ENCODE data around the gene SYCN. TPM values are rescaled to one million over a fixed set of nuclear protein-coding genes. Genes with fewer than 3 reads are reported as not detected.

SYCN gene, protein sequence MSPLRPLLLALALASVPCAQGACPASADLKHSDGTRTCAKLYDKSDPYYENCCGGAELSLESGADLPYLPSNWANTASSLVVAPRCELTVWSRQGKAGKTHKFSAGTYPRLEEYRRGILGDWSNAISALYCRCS
- total RNA-seq (not detected), polyA plus RNA-seq (ENCODE audit: insufficient read depth, low read depth, low replicate concordance) (not detected)
- long read RNA-seq, donor 1, result 0 reads
- long read RNA-seq, donor 2, result 0 reads
- long read RNA-seq, donor 3, result 0 reads
- long read RNA-seq, donor 4, result 0 reads
- long read RNA-seq, donor 5, result 0 reads
- long read RNA-seq, donor 6, result 0 reads
- long read RNA-seq, donor 7, result 0 reads
- long read RNA-seq, donor 8, result 0 reads
- long read RNA-seq, donor 9, result 0 reads
- long read RNA-seq, donor 10, result 0 reads

DNA sequence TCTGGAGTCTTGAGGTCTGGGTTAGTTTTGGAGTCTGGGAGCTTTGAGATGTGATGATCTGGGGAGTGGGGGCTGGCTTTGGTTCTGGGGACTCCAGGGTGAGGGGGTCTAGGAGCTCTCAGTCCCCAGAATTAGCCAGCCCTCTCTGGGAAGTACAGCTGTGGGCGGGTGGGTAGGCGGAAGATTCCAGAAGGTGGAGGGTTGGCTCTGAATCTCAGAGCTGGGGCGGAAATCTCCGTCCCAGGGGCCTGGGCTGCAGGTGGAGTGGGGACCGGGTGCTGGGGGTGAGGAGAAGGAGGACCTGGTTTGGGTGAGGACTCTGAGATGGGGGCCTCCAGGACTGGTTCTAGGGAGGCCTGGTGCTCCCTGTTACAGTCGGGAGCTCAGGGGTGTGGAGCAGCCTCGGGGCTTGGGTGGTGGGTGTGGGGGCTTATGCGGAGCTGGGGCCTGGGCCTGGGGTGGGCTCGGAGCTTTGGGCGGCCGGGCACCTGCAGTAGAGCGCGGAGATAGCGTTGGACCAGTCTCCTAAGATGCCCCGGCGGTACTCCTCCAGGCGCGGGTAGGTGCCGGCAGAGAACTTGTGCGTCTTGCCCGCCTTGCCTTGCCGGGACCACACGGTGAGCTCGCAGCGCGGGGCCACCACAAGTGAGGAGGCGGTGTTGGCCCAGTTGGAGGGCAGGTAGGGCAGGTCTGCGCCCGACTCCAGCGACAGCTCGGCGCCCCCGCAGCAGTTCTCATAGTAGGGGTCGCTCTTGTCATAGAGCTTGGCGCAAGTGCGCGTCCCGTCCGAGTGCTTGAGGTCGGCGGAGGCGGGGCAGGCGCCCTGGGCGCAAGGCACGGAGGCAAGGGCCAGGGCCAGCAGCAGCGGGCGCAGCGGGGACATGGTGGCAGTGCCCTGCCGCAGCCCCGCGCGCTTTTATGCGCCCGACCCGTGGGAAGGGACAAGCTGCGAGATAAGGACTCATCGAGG lies at the start of gene SYCN:
Gene SYCN (minus strand): TSS at position 892 of the 970 bp plus-strand sequence. CDS start 9 bp downstream, at position 883.
- no peaks in the 10 kb centered on the region for H3K36me3 ChIP-seq (ENCODE audit: control insufficient read depth in 2 of 3, insufficient read depth in 3 of 3, low read length in 3 of 3)
- no peaks in the 10 kb centered on the region for H3K9me3 ChIP-seq (ENCODE audit: control insufficient read depth in 2 of 3, insufficient read depth in 1 of 3, low read length in 3 of 3)
- TF ChIP-seq, protein P1, sequence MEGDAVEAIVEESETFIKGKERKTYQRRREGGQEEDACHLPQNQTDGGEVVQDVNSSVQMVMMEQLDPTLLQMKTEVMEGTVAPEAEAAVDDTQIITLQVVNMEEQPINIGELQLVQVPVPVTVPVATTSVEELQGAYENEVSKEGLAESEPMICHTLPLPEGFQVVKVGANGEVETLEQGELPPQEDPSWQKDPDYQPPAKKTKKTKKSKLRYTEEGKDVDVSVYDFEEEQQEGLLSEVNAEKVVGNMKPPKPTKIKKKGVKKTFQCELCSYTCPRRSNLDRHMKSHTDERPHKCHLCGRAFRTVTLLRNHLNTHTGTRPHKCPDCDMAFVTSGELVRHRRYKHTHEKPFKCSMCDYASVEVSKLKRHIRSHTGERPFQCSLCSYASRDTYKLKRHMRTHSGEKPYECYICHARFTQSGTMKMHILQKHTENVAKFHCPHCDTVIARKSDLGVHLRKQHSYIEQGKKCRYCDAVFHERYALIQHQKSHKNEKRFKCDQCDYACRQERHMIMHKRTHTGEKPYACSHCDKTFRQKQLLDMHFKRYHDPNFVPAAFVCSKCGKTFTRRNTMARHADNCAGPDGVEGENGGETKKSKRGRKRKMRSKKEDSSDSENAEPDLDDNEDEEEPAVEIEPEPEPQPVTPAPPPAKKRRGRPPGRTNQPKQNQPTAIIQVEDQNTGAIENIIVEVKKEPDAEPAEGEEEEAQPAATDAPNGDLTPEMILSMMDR (IDR thresholded peaks at IDR 0.05; ENCODE audit: borderline replicate concordance, extremely low read depth, insufficient read depth), result no peak
- no peak within 1 kb of the TSS for H3K9ac ChIP-seq (ENCODE audit: low read length in 3 of 3)
- intact Hi-C loops (cut with DNase I), result no loop called here
- H3K4me3 ChIP-seq (ENCODE audit: low read length in 3 of 3), result no peak within 1 kb of the TSS
- no peak within 1 kb of the TSS for H3K27ac ChIP-seq (ENCODE audit: low read depth in 2 of 2, low read length in 2 of 2)
- no peak for DNase-seq
- peaks cover 0 to 2% (median 0%) of the 10 kb centered on the region in 3 donors for H3K4me1 ChIP-seq (ENCODE audit: control insufficient read depth in 2 of 3, insufficient read depth in 2 of 3, low read depth in 1 of 3, low read length in 3 of 3)
- FAIRE-seq, result no peak
- peaks cover 2% of the 10 kb centered on the region for H3K27me3 ChIP-seq (ENCODE audit: control insufficient read depth, insufficient read depth, low read length)

DNA sequence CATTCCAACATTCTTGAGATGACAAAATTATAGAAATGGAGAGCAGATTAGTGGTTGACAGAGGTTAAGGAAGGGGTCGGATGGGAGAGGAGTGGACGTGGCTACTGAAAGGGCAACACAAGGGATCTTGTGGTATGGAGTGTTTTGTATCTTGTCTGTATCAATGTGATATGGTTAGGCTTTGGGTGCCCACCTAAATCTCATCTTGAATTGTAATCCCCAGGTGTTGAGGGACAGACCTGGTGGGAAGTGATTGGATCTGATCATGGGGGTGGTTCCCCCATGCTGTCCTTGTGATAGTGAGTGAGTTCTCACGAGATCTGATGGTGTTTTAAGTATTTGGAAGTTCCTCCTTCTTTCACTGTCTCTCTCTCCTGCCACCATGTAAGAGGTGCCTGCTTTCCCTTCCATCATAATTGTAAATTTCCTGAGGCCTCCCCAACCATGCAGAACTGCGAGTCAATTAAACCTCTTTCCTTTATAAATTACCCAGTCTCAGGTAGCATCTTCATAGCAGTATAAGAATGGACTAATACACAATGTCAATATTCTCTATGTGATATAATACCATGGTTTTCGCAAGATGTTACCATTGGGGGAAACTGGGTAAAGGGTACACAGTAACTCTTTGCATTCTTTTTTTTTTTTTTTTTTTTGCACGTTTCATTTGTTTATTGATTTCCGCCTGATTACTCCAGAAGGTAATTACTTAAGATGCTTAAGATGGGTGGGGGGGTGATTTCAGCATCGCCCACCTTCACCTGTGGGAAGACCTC lies 49.5 kb upstream of the SYCN start:
- intact Hi-C loops (cut with DNase I), result no loop called here
- H3K9me3 ChIP-seq (ENCODE audit: control insufficient read depth in 2 of 3, insufficient read depth in 1 of 3, low read length in 3 of 3), result no peaks in the 10 kb centered on the region
- H3K27ac ChIP-seq (ENCODE audit: low read depth in 2 of 2, low read length in 2 of 2), result no peak overlapping the region
- H3K36me3 ChIP-seq (ENCODE audit: control insufficient read depth in 2 of 3, insufficient read depth in 3 of 3, low read length in 3 of 3), result no peaks in the 10 kb centered on the region
- no peak overlapping the region for H3K4me3 ChIP-seq (ENCODE audit: low read length in 3 of 3)
- H3K9ac ChIP-seq (ENCODE audit: low read length in 3 of 3), result no peak overlapping the region
- no peaks in the 10 kb centered on the region for H3K4me1 ChIP-seq (ENCODE audit: control insufficient read depth in 2 of 3, insufficient read depth in 2 of 3, low read depth in 1 of 3, low read length in 3 of 3)
- peaks cover 10% of the 10 kb centered on the region for H3K27me3 ChIP-seq (ENCODE audit: control insufficient read depth, insufficient read depth, low read length)
- FAIRE-seq (no peak), DNase-seq (no peak)
- TF ChIP-seq, protein P1 (IDR thresholded peaks at IDR 0.05; ENCODE audit: borderline replicate concordance, extremely low read depth, insufficient read depth), result no peak

DNA sequence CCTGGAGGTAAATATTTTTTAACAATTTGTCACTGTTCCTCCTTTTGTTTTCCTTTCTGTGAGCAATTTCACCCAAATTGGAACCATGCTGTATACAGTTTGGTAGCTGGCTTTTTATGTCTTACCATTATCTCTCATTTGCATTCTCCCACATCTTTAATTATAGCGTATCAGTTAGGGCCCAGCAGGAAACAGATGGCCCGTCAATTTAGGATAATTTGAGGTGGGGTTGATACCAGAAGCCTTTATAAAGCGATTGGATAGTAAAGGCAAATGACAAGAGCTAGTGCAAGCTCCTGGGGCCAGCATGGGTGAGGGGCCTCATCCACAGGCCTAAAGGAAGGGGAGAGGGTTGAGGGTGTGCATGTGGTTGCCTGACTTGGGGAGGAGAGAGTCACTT lies 48.4 kb upstream of the SYCN start:
- H3K36me3 ChIP-seq (ENCODE audit: control insufficient read depth in 2 of 3, insufficient read depth in 3 of 3, low read length in 3 of 3), result no peaks in the 10 kb centered on the region
- peaks cover 15% of the 10 kb centered on the region for H3K27me3 ChIP-seq (ENCODE audit: control insufficient read depth, insufficient read depth, low read length)
- H3K9ac ChIP-seq (ENCODE audit: low read length in 3 of 3), result no peak overlapping the region
- no peaks in the 10 kb centered on the region for H3K9me3 ChIP-seq (ENCODE audit: control insufficient read depth in 2 of 3, insufficient read depth in 1 of 3, low read length in 3 of 3)
- no peak overlapping the region for H3K4me3 ChIP-seq (ENCODE audit: low read length in 3 of 3)
- H3K4me1 ChIP-seq (ENCODE audit: control insufficient read depth in 2 of 3, insufficient read depth in 2 of 3, low read depth in 1 of 3, low read length in 3 of 3), result peaks cover 0 to 2% (median 0%) of the 10 kb centered on the region in 3 donors
- TF ChIP-seq, protein P1 (IDR thresholded peaks at IDR 0.05; ENCODE audit: borderline replicate concordance, extremely low read depth, insufficient read depth), result no peak
- no peak overlapping the region for H3K27ac ChIP-seq (ENCODE audit: low read depth in 2 of 2, low read length in 2 of 2)
- intact Hi-C loops (cut with DNase I), result no loop called here
- DNase-seq, result no peak
- no peak for FAIRE-seq

All from kidney (tissue), 22 donors.